NCI-H2171 treated with DMSO at 0.1 percent for 48 hours (cell line): Measurements from ENCODE around the gene GHSR.

Source experiments
- DNase-seq: peaks from one replicate; lab custom pipeline; 2025; lab: John Stamatoyannopoulos, UW

GHSR gene

GRCh38 chr3:172447611-172448579, at the start of gene GHSR:
TSS of gene GHSR (minus strand) at chr3:172448456. CDS start at chr3:172448413, 43 bp downstream.
- no peak for DNase-seq

GRCh38 chr3:172490198-172490669, 42.0 kb upstream of the GHSR start:
- peak; percentile 31 for DNase-seq

- DNase-seq: no peak
Measured at GRCh38 chr3:172478116-172478515, 29.9 kb upstream of the GHSR start.

GRCh38 chr3:172476347-172476746, 28.1 kb upstream of the GHSR start:
- no peak for DNase-seq

- DNase-seq: no peak
Measured at GRCh38 chr3:172475703-172476102, 27.4 kb upstream of the GHSR start.

GRCh38 chr3:172471903-172472302, 23.6 kb upstream of the GHSR start:
- DNase-seq: no peak

- no peak for DNase-seq
Measured at GRCh38 chr3:172470588-172470987, 22.3 kb upstream of the GHSR start.

- no peak for DNase-seq
Measured at GRCh38 chr3:172467170-172467824, 19.0 kb upstream of the GHSR start.

GRCh38 chr3:172466553-172467130, 18.4 kb upstream of the GHSR start:
- no peak for DNase-seq

GRCh38 chr3:172465281-172465680, 17.0 kb upstream of the GHSR start:
- DNase-seq: no peak

- DNase-seq: peak; percentile 57
Measured at GRCh38 chr3:172464306-172464705, 16.1 kb upstream of the GHSR start.

GRCh38 chr3:172461530-172462138, 13.4 kb upstream of the GHSR start:
- DNase-seq: peak; percentile 65

- no peak for DNase-seq
Measured at GRCh38 chr3:172456404-172456803, 8.1 kb upstream of the GHSR start.

- no peak for DNase-seq
Measured at GRCh38 chr3:172454180-172454579, 5.9 kb upstream of the GHSR start.

GRCh38 chr3:172449466-172450149, 1.4 kb upstream of the GHSR start:
- DNase-seq: no peak

- DNase-seq: no peak
Measured at GRCh38 chr3:172448661-172449465, 607 bp upstream of the GHSR start.

- DNase-seq: no peak
Measured at GRCh38 chr3:172446198-172446597, 2.1 kb downstream of the GHSR start.

GRCh38 chr3:172444821-172445220, 3.4 kb downstream of the GHSR start:
- DNase-seq: no peak

GRCh38 chr3:172442606-172443005, 5.7 kb downstream of the GHSR start:
- no peak for DNase-seq

- no peak for DNase-seq
Measured at GRCh38 chr3:172441581-172441980, 6.7 kb downstream of the GHSR start.

- DNase-seq: no peak
Measured at GRCh38 chr3:172438186-172438585, 10.1 kb downstream of the GHSR start.
